Effector CD8-positive, alpha-beta T cell (primary cell): ENCODE results near the gene ZSWIM5.
"Not testable (repeated sequence)": the region's sequence is repeated elsewhere in the genome, so short reads cannot be mapped to it uniquely, and the experiment has no call there.

Experiments used
- DNase-seq: peaks from one replicate; lab custom pipeline; 2025; lab: John Stamatoyannopoulos, UW
- total RNA-seq, 4 experiments: gene quantifications; one replicate each; lab custom pipeline; 2026; lab: John Stamatoyannopoulos, UW

The ZSWIM5 gene
- total RNA-seq, result 3.3 to 10.5 (median 7.7) reads per million in 4 experiments

DNA sequence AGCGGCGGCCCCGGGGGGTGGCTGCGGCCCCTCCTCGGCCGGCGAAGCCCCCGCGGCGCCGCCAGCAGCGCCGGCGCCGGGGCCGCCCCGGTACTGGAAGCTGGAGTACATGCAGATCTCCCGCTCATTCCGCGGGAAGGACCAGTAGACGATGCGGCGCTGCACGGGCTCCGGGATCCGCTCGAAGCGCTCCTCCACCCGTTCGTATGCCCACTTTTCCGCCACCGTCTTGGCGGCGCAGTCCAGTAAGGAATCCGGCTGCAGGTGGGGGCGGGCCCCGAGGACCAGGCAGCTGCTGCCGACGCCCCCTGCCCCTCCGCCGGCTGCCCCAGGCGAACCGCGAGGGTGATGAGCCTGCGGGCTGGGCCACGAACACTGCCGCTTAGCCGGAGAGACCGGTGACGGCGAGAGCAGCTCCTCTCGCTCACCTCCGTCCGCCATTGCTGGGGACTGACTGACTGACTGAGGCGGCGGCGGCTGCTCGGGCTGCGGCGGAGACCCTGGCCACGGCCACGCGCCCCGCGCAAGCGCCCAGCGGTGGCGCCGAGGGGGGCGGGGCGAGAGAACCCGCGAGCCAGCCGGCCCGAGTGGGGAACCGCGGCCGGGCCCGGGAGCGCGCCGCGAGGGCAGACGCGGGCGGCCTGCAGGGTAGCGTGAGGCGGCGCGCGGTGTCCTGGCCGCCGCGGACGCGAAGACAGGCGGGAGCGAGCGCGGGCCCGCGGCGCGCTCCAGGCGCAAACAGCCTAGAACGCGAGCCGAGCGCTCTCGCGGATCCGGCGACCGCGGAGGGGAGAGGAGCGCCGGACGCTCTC lies at the start of gene ZSWIM5:
ZSWIM5 (minus strand) TSS at position 696 of the 812 bp plus-strand sequence; CDS start at position 441, 255 bp downstream.
- DNase-seq, result peak; percentile 26

GRCh38 chr1:45254490-45254889 lies 48.1 kb upstream of the ZSWIM5 start:
- no peak for DNase-seq

- no peak for DNase-seq
These were observed 44.1 kb upstream of the ZSWIM5 start for GRCh38 chr1:45250544-45250943.

- not testable (repeated sequence) for DNase-seq
These were observed 41.6 kb upstream of the ZSWIM5 start for GRCh38 chr1:45248004-45248403.

GRCh38 chr1:45246760-45247159 lies 40.4 kb upstream of the ZSWIM5 start:
- DNase-seq, result no peak

DNA sequence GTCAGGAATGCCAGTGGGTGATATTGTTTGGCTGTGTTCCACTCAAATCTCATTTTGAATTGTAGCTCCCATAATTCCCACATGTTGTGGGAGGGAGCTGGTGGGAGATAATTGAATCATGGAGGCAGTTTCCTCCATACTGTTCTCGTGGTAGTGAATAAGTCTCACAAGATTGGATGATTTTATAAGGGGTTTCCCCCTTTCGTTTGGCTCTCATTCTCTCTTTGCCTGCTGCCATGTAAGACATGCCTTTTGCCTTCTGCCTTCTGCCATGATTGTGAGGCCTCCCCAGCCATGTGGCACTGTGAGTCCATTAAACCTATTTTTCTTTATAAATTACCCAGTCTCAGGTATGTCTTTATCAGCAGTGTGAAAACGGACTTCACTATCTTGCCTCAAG lies 40.0 kb upstream of the ZSWIM5 start:
- not testable (repeated sequence) for DNase-seq

DNA sequence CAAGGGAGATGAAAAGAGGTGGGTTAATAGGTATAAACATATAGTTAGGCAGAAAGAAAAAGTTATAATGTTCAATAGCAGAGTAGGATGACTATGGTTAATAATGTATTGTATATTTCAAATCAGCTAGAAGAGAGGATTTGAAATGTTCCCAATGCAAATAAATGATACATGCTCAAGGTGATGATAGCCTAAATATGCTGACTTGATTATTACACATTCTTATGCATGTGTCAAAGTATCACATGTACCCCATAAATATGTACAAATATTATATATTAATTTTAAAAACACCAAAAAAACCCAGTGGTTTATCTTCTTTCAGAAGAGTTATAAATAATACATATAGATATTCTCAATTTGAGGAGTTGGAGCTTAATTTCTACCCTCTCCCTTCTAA lies 38.3 kb upstream of the ZSWIM5 start:
- no peak for DNase-seq

DNA sequence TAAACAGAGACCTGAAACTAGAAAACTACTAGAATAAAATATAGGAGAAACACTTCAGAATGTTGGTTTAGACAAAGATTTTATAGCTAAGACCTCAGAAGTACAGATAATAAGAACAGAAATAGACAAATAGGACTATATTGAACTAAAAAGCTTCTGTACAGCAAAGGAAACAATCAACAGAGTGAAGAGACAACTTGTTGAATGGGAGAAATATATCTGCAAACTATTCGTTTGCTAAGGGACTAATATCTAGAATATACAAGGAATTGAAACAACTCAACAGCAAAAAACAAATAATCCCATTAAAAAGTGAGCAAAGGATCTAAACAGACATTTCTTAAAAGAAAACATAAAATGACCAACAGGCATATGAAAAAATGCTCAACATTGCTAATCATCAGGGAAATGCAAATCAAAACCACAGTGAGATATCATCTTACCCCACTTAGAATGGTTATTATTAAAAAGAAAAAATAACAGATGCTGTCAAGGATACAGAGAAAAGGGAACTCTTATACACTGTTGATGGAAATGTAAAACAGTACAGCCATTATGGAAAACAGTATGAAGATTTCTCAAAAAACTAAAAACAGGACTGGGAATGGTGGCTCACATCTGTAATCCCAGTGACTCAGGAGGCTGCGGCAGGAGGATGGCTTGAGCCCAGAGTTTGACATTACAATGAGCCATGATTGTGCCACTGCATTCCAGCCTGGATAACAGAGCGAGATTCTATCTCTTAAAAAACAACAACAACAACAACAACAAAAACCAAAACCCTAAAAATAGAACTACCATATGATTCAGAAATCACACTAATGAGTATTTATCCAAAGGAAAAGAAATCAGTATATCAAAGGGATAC lies 37.3 kb upstream of the ZSWIM5 start:
- DNase-seq, result no peak

- no peak for DNase-seq
These were observed 32.4 kb upstream of the ZSWIM5 start for GRCh38 chr1:45238846-45239245.

DNA sequence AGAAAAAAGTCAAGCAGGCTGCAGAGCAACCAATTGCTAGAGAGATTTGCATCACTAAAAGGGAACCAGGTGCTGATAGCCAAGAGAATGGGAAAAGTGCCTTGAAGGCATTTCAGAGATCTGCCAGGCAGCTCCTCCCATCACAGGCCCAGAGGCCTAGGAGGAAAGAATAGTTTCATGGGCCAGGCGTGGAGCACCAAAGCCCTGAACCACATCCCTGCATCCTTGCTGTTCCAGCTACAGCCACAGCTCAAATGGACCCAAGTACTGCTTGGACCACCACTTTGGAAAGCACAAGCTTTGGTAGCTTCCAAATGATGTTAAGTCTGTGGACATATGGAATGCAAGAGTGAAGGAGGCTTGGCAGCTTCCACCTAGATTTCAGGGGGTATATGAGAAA lies 29.7 kb upstream of the ZSWIM5 start:
- no peak for DNase-seq

- no peak for DNase-seq
These were observed 24.1 kb upstream of the ZSWIM5 start for GRCh38 chr1:45230537-45230936.

- DNase-seq, result no peak
These were observed 19.2 kb upstream of the ZSWIM5 start for GRCh38 chr1:45225598-45225997.

GRCh38 chr1:45223710-45224109 lies 17.3 kb upstream of the ZSWIM5 start:
- DNase-seq, result not testable (repeated sequence)

- no peak for DNase-seq
These were observed 15.3 kb upstream of the ZSWIM5 start for GRCh38 chr1:45221716-45222115.

DNA sequence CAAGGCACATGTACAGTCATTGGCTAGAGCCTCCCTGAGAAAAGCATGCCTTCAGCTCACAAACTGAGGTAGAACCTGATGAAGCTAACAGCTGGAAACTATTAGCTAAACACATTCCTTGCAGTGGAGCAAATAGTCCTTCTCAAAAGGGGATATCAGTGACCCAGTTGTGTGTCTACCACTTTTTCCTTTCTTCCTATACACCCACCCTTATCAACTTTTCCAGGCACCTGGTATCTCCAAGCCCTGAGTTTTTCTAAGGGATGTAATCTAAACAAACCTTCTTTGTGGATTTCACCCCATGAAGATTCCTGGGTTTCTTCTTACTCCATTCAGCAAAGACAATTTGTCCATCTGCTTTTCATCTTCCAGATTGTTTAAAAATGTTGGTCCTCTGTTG lies 10.5 kb upstream of the ZSWIM5 start:
- DNase-seq, result no peak

DNA sequence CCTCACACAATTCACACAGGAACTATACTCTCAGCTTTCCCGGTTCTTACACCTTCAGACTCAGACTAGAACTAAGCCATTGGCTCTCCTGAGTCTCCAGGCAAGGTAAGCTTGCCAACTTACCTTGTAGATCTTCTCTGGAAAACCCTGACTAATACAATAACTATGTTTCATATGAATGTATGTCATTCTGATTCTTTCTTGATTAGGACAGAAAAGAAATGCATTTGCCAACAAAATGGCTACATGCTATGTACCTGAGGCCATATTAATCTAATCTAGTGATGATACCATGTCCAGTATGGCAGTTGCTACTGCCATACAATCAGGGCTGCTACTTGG lies 9.8 kb upstream of the ZSWIM5 start:
- no peak for DNase-seq

DNA sequence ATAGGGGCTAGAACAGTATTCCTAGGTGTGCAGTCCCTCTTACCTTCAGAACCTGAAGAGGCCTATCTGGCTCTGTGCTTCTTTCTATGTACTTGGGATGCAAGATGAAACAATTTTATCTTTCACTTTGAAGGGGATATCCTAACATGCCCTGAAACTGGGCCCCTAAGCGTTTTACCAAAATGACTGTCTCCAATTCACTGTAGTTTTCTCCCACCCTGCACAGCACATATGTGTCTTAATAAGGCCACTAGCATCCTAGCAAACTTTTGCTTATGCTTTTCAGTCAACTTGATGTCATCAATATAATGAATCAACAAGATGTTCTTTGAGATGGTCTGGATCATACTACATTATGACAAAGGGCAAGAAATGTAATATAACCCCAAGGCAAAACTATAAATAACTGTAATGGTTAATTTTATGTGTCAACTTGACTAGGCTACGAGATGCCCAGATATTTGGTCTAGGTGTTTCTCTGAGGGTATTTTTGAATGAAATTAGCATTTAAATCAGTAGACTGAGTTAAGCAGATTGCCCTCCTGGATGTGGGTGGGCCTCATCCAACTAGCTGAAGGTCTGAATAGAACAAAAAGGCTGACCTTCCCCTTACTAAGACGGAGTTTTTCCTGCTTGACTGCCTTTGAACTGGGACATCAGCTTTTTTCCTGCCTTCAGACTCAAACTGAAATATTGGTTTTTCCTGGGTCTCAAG lies 9.2 kb upstream of the ZSWIM5 start:
- DNase-seq, result no peak

- DNase-seq, result no peak
These were observed 7.5 kb upstream of the ZSWIM5 start for GRCh38 chr1:45213892-45214291.

DNA sequence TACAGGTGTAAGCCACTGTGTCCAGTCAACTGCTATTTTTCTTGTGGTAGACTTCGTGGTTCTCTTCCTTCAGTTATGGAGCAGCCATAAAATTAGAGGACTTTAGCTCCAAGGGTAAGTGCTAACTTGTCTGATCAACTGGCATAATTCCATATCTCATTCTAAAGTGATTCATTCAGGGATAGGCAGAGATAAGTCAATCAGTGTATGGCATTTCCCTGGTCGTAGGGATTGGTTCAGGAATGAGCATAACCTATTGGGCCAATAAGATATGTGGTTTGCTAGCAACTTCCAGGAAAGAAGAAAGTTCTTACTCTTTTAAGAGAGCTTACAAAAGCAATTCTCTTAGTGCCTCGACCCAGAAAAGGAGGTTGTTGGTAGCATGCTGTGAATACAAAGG lies 4.7 kb upstream of the ZSWIM5 start:
- DNase-seq, result no peak

GRCh38 chr1:45206808-45207623 lies 611 bp upstream of the ZSWIM5 start:
- DNase-seq, result no peak
